Stimulated activated naive CD8-positive, alpha-beta T cell treated with anti-CD3 and anti-CD28 coated beads, Interleukin-15, amount 100 ng/mL, for 72 hours (primary cell): ENCODE measurements around the gene HBG1.
A peak's percentile ranks its signal among the peaks of the same experiment; 100 is the strongest.

Source experiments
- ATAC-seq: fragments of 150-1000 bp; cut with Tn5 transposase; 2 replicates; pipeline ENCODE4 v1.10.0; 2021; ENCODE audit warnings: mild to moderate bottlenecking, moderate library complexity
- DNase-seq, 2 donors: peaks; one replicate each; pipeline ENCODE4 v3.0.0; 2021 to 2022
- H3K27ac Mint-ChIP-seq, 2 donors: one replicate each; pipeline ENCODE4 v1.8.0; 2022; ENCODE audit warnings: mild to moderate bottlenecking in 2 of 2, mixed read lengths in 2 of 2, moderate library complexity in 2 of 2
- H3K27me3 Mint-ChIP-seq: one replicate; pipeline ENCODE4 v1.8.0; 2022; ENCODE audit warnings: mixed read lengths
- H3K4me1 Mint-ChIP-seq: one replicate; pipeline ENCODE4 v1.8.0; 2022; ENCODE audit warnings: mild to moderate bottlenecking, mixed read lengths
- H3K4me3 Mint-ChIP-seq, 2 donors: one replicate each; pipeline ENCODE4 v1.8.0; 2022; ENCODE audit warnings: mild to moderate bottlenecking in 2 of 2, mixed read lengths in 2 of 2, moderate library complexity in 1 of 2
- H3K9me3 Mint-ChIP-seq, 2 donors: one replicate each; pipeline ENCODE4 v1.8.0; 2022; ENCODE audit warnings: mixed read lengths in 2 of 2

The HBG1 gene

GRCh38 chr11:5242208-5242607, 7.4 kb downstream of the HBG1 start:
- peaks cover 22% of the 10 kb centered on the region for H3K27me3 Mint-ChIP-seq

GRCh38 chr11:5241458-5241857, 8.2 kb downstream of the HBG1 start:
- H3K27me3 Mint-ChIP-seq = peaks cover 22% of the 10 kb centered on the region
- H3K9me3 Mint-ChIP-seq = no peaks in the 10 kb centered on the region
- DNase-seq (no peak), ATAC-seq (no peak)
- H3K4me1 Mint-ChIP-seq = no peaks in the 10 kb centered on the region
- no peak overlapping the region for H3K4me3 Mint-ChIP-seq
- H3K27ac Mint-ChIP-seq = no peak overlapping the region

More at GRCh38 chr11:5242208-5242607, 7.4 kb downstream of the HBG1 start:
- no peak for ATAC-seq
- DNase-seq = no peak
- Mint-ChIP-seq H3K4me3 (no peak overlapping the region), H3K4me1 (no peaks in the 10 kb centered on the region), H3K27ac (no peak overlapping the region), H3K9me3 (no peaks in the 10 kb centered on the region)

- ATAC-seq (no peak), DNase-seq (no peak)
- Mint-ChIP-seq H3K27ac (no peak overlapping the region), H3K9me3 (no peaks in the 10 kb centered on the region), H3K27me3 (peaks cover 26% of the 10 kb centered on the region), H3K4me3 (no peak overlapping the region), H3K4me1 (no peaks in the 10 kb centered on the region)
Observed at GRCh38 chr11:5240458-5240857, 9.2 kb downstream of the HBG1 start.

- no peak overlapping the region for H3K27ac Mint-ChIP-seq
- no peak overlapping the region for H3K4me3 Mint-ChIP-seq
- peaks cover 27% of the 10 kb centered on the region for H3K27me3 Mint-ChIP-seq
- ATAC-seq (no peak), DNase-seq (no peak)
- H3K9me3 Mint-ChIP-seq = no peaks in the 10 kb centered on the region
- no peaks in the 10 kb centered on the region for H3K4me1 Mint-ChIP-seq
Observed at GRCh38 chr11:5240056-5240455, 9.6 kb downstream of the HBG1 start.

DNA sequence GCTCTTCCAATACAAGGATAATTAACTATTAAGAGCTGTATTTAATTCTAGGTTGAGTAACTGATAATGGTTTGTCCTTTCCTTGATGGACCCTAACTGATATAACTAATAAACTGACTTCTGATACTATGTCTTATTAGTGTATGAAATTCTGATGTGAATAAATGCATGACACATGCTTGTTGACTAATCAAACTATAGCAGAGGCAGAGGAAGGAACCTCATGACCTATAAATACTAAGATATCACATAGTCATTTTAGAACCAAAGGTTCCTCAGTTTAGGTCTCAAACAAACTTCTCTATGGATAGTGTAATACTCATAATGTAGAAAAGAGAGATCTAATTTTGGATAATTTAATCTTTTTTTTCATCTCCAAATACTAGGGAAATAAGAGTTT, 10.6 kb downstream of the HBG1 start:
- no peak overlapping the region for H3K27ac Mint-ChIP-seq
- peaks cover 29% of the 10 kb centered on the region for H3K27me3 Mint-ChIP-seq
- no peak overlapping the region for H3K4me3 Mint-ChIP-seq
- H3K9me3 Mint-ChIP-seq = no peaks in the 10 kb centered on the region
- H3K4me1 Mint-ChIP-seq = no peaks in the 10 kb centered on the region
- DNase-seq (no peak), ATAC-seq (no peak)

DNA sequence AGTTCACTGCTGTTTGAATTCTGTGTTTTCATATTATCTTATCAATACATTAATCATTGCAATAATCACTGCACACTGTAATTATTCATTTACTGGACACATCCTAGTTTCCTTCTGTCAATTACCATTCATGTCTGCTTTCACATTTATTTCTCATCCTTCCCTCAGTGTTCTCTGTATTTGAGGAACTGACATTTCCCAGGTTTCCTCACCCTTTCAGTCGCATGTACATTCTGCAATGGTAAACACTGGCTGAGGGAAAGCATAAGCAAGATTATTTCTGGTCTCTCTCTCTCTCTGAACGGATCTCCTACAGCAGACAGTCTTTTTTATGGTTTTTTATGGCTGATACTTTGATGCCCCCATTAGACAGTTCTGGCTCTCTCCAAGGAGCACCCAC, 11.2 kb downstream of the HBG1 start:
- ATAC-seq (no peak), DNase-seq (no peak)

DNA sequence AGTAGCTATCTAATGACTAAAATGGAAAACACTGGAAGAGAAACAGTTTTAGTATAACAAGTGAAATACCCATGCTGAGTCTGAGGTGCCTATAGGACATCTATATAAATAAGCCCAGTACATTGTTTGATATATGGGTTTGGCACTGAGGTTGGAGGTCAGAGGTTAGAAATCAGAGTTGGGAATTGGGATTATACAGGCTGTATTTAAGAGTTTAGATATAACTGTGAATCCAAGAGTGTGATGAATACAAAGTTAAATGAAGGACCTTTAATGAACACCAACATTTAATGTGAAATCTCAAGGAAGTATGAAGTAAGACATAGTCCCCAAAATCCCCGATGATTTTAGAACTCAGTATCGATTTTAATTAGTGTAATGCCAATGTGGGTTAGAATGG, 12.2 kb downstream of the HBG1 start:
- ATAC-seq = no peak

More for the DNA sequence above, 11.2 kb downstream of the HBG1 start:
- H3K9me3 Mint-ChIP-seq = no peaks in the 10 kb centered on the region
- no peak overlapping the region for H3K27ac Mint-ChIP-seq
- H3K4me3 Mint-ChIP-seq = no peak overlapping the region
- H3K4me1 Mint-ChIP-seq = no peaks in the 10 kb centered on the region
- H3K27me3 Mint-ChIP-seq = peaks cover 29% of the 10 kb centered on the region

DNA sequence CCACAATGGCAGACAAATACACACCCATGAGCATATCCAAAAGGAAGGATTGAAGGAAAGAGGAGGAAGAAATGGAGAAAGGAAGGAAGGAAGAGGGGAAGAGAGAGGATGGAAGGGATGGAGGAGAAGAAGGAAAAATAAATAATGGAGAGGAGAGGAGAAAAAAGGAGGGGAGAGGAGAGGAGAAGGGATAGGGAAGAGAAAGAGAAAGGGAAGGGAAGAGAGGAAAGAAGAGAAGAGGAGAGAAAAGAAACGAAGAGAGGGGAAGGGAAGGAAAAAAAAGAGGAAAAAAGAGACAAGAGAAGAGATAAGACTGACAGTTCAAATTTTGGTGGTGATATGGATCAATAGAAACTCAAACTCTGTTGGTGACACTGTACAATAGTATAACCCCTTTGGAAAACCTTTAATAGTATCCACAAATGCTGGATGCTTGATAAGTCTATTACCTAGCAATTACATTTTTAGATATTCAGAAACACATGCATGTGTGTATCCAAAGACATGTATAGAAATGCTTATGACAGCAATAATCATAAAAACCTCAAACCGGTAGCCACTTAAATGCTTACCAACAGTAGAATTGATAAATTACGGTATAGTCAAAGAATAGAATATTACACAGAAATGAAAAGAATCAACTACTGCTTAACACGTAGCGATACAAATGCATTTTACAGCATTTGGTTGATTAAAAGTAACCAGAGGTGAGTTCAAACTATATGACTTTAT, 14.1 kb downstream of the HBG1 start:
- H3K27ac Mint-ChIP-seq = peak overlapping the region in 1 of 2 donors; percentile 55
- DNase-seq = no peak
- peaks cover 29% of the 10 kb centered on the region for H3K27me3 Mint-ChIP-seq
- no peak overlapping the region for H3K4me3 Mint-ChIP-seq
- H3K4me1 Mint-ChIP-seq = no peaks in the 10 kb centered on the region
- ATAC-seq = no peak
- no peaks in the 10 kb centered on the region for H3K9me3 Mint-ChIP-seq

More for the DNA sequence above, 12.2 kb downstream of the HBG1 start:
- H3K27ac Mint-ChIP-seq = no peak overlapping the region
- DNase-seq = no peak
- H3K9me3 Mint-ChIP-seq = no peaks in the 10 kb centered on the region
- H3K4me3 Mint-ChIP-seq = no peak overlapping the region
- H3K4me1 Mint-ChIP-seq = no peaks in the 10 kb centered on the region
- H3K27me3 Mint-ChIP-seq = peaks cover 29% of the 10 kb centered on the region

GRCh38 chr11:5234381-5234834, 15.2 kb downstream of the HBG1 start, which contains the start of gene HBD:
TSS of gene HBD (minus strand) at chr11:5234483. CDS start at chr11:5234433, 50 bp downstream.
- ATAC-seq (no peak), DNase-seq (no peak)
- Mint-ChIP-seq H3K4me1 (no peaks in the 10 kb centered on the region), H3K9me3 (no peaks in the 10 kb centered on the region), H3K27me3 (peaks cover 23% of the 10 kb centered on the region), H3K4me3 (no peak within 1 kb of the TSS), H3K27ac (peak within 1 kb of the TSS in 1 of 2 donors; percentile 55)

GRCh38 chr11:5233307-5233706, 16.4 kb downstream of the HBG1 start:
- H3K4me1 Mint-ChIP-seq = no peaks in the 10 kb centered on the region
- DNase-seq (no peak), ATAC-seq (no peak)
- H3K27ac Mint-ChIP-seq = no peak overlapping the region
- peaks cover 16% of the 10 kb centered on the region for H3K27me3 Mint-ChIP-seq
- no peak overlapping the region for H3K4me3 Mint-ChIP-seq
- no peaks in the 10 kb centered on the region for H3K9me3 Mint-ChIP-seq

- no peaks in the 10 kb centered on the region for H3K9me3 Mint-ChIP-seq
- no peak for ATAC-seq
- no peaks in the 10 kb centered on the region for H3K4me1 Mint-ChIP-seq
- no peak for DNase-seq
- peaks cover 14% of the 10 kb centered on the region for H3K27me3 Mint-ChIP-seq
- no peak overlapping the region for H3K4me3 Mint-ChIP-seq
- H3K27ac Mint-ChIP-seq = no peak overlapping the region
Observed at GRCh38 chr11:5232821-5233220, 16.8 kb downstream of the HBG1 start.

DNA sequence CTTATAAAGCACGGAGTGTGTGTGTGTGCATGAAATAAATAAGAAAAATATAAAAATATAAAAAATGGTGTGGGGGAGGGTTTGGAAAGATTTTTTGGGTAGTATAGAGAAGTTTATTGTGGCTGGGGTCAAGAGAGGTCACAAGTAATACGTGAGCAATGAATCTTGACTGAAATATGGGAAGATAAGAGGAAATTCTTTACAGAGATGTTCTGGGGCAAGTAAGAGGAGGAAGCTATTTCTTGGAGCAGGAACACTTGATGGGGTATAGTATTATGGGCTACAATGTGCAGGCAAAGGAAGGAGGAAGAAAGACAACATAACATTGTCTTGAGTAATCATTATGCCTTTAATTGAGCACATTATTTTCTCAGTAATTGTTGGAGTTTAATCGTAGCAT, 17.5 kb downstream of the HBG1 start:
- Mint-ChIP-seq H3K27me3 (peaks cover 15% of the 10 kb centered on the region), H3K4me1 (no peaks in the 10 kb centered on the region), H3K4me3 (no peak overlapping the region), H3K27ac (no peak overlapping the region), H3K9me3 (no peaks in the 10 kb centered on the region)
- ATAC-seq (no peak), DNase-seq (no peak)

- no peak overlapping the region for H3K4me3 Mint-ChIP-seq
- DNase-seq (no peak), ATAC-seq (no peak)
- H3K9me3 Mint-ChIP-seq = no peaks in the 10 kb centered on the region
- no peak overlapping the region for H3K27ac Mint-ChIP-seq
- H3K27me3 Mint-ChIP-seq = peaks cover 20% of the 10 kb centered on the region
- H3K4me1 Mint-ChIP-seq = no peaks in the 10 kb centered on the region
Observed at GRCh38 chr11:5231111-5231510, 18.5 kb downstream of the HBG1 start.

DNA sequence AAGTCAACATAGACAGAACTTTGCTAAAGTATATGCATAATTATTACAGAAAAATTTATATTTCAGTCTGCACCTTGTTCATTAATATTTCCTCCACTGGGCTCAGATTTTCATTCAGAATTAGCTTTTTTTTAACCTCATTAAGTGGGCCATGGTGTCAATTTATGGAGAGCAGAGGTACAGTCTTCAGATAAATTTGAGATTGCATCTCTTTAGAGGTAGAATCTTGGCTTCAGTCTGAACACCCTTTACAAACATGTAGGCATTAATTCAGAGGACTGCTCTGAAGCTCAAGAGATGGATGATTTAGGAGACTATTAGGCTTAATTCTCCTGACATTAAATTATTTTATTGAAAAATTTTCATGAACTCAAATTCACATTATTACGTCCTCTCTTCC, 19.4 kb downstream of the HBG1 start:
- Mint-ChIP-seq H3K4me1 (no peaks in the 10 kb centered on the region), H3K4me3 (no peak overlapping the region), H3K27me3 (peaks cover 11% of the 10 kb centered on the region), H3K27ac (no peak overlapping the region), H3K9me3 (no peaks in the 10 kb centered on the region)
- ATAC-seq (no peak), DNase-seq (no peak)

DNA sequence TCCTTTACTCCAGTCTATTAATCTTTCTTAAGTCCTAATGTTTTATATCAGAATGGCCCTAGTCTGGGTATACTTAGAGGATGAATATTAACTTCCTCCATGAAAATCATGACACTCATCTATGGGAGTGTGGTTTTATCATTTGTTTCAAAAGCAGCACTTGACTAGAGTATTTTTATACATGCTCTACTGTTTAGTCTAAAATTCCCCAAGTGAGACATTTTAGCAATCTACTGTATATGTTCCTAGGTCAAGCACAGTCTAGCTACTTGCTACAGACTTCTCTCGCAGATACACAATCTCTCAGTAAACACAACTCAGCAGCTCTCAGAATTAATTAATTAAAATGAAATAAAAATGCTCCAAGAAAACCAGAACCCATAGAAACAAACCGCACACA, 19.9 kb downstream of the HBG1 start:
- Mint-ChIP-seq H3K4me3 (no peak overlapping the region), H3K27ac (no peak overlapping the region), H3K9me3 (no peaks in the 10 kb centered on the region), H3K27me3 (peaks cover 9% of the 10 kb centered on the region), H3K4me1 (no peaks in the 10 kb centered on the region)
- ATAC-seq (no peak), DNase-seq (no peak)

DNA sequence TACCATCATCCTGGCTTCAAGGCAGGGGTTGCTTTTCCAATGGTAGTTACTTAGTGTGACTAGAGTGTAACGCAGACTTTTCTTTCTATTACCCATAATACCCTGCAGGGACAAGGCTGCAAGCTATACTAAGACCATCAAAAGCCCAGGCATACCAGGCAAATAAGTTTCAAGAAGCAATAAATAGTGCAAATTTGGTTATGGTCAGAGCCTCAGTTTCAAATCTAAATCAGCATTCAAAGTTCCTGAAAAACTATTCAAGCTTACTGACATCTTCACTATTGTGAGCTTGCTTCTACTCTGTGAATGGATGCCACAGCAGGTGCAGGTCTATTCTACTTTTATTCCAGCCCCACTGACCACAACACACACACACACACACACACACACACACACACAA, 20.3 kb downstream of the HBG1 start:
- H3K4me3 Mint-ChIP-seq = no peak overlapping the region
- ATAC-seq (no peak), DNase-seq (no peak)
- H3K27me3 Mint-ChIP-seq = peaks cover 13% of the 10 kb centered on the region
- H3K4me1 Mint-ChIP-seq = no peaks in the 10 kb centered on the region
- no peaks in the 10 kb centered on the region for H3K9me3 Mint-ChIP-seq
- no peak overlapping the region for H3K27ac Mint-ChIP-seq

DNA sequence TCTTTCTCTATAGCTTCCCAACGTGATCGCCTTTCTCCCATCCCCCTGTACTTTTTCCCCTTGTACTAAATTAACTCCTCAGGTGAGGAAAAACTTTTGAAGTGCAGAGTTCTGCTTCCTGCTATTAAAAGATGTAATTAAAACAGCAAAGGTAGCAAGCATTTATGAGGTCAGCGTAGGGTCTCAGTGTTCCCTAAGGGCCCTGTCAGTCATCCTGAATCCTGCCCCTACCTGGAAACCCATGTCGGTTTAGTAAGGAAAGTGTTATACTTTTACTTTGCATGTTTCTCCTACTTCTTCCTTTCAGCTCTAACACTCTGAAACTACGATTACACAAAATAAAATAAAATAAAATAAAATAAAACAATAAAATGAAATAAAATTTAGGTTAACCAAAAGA, 21.5 kb downstream of the HBG1 start:
- no peaks in the 10 kb centered on the region for H3K4me1 Mint-ChIP-seq

More for the DNA sequence above, 21.5 kb downstream of the HBG1 start:
- H3K27me3 Mint-ChIP-seq = peaks cover 13% of the 10 kb centered on the region
- H3K27ac Mint-ChIP-seq = no peak overlapping the region
- H3K4me3 Mint-ChIP-seq = no peak overlapping the region
- no peak for ATAC-seq
- H3K9me3 Mint-ChIP-seq = no peaks in the 10 kb centered on the region
- no peak for DNase-seq
